ENCODE data around the gene MOGAT1.
A peak's percentile ranks its signal among the peaks of the same experiment; 100 is the strongest.

Gene MOGAT1, protein sequence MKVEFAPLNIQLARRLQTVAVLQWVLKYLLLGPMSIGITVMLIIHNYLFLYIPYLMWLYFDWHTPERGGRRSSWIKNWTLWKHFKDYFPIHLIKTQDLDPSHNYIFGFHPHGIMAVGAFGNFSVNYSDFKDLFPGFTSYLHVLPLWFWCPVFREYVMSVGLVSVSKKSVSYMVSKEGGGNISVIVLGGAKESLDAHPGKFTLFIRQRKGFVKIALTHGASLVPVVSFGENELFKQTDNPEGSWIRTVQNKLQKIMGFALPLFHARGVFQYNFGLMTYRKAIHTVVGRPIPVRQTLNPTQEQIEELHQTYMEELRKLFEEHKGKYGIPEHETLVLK

DNA sequence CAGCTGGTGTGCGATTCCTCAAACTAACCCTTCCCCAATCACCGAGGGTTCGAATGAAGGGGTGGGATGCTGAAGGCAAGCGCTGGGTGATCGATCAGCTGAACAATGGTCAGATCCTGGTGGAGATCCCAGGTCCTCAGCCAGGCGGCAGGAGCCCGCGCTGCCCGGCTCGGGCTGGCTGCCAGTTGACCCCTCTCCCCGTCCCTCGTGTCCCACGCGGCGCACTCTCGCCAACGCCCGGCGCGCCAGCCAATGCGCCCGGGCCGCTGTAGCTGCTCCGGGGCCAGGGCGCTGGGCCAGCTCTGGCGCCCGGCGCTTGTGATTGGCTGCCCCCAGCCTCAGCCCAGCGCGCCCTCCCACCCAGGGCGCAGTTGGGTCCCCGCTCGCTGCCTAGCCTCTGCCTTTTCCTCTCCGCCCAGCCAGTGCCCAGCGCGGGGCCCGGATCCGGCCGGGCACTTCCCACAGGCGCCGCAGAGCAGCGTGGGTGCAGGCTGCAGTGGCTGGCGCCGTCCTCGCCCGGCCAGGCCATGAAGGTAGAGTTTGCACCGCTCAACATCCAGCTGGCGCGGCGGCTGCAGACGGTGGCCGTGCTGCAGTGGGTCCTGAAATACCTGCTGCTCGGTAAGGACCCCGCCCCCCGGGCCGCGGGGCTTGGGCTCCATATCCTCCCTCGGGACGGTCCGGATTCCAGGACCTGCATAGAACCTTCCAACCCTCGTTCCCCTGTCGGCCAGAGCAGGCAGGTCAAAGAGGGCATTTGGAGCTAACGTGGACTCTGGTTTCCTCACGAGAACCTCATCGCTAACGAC is at the start of gene MOGAT1:
TSS of gene MOGAT1 (plus strand) at position 400 of the 809 bp plus-strand sequence. CDS start at position 528, 128 bp downstream.
- Histone ChIP-seq H3K9me3 (ENCODE audit: insufficient read depth, low read length) (no peaks in the 10 kb centered on the region), H3K27me3 (ENCODE audit: insufficient read depth, insufficient read length) (peaks cover 31% of the 10 kb centered on the region), H3K4me3 (ENCODE audit: insufficient read length, low read depth) (peak within 1 kb of the TSS; percentile 54), H3K9ac (ENCODE audit: insufficient read length, low read depth) (peak within 1 kb of the TSS; percentile 74), H3K36me3 (ENCODE audit: insufficient read depth, insufficient read length, low read length) (no peaks in the 10 kb centered on the region), H3K4me1 (ENCODE audit: insufficient read depth, insufficient read length) (no peaks in the 10 kb centered on the region)
- TF ChIP-seq ZNF274 (IDR thresholded peaks at IDR 0.05; ENCODE audit: low read depth, low read length): no peak
- no peak for TF ChIP-seq YY1 (IDR thresholded peaks at IDR 0.05; ENCODE audit: insufficient read depth, insufficient read length)
- TF ChIP-seq SUZ12 (IDR thresholded peaks at IDR 0.05; ENCODE audit: extremely low read depth, insufficient read depth, insufficient read length): no peak
- peak; percentile 36 for DNase-seq (ENCODE audit: low read depth, low spot score)

DNA sequence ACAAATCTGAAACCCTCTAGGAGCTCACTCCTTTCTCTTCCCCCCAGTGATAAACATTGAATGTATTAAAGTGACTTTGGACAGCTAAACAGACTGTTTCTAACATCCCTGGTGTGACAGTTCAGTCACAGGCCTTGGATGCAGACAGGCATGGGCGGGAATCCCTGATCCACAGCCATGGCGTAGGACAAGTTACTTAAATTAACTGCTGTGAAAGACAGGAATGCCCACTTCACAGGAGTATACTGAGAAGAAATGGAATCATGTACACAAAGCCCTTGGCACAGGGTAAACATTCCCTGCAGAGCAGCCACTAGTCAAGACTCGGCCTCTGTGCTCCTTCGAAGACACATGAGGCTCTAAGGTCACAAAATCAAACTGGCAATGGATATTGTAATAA is 49.6 kb upstream of the MOGAT1 start:
- no peak overlapping the region for H3K9ac ChIP-seq (ENCODE audit: insufficient read length, low read depth)
- no peak overlapping the region for H3K4me3 ChIP-seq (ENCODE audit: insufficient read length, low read depth)
- H3K9me3 ChIP-seq (ENCODE audit: insufficient read depth, low read length): no peaks in the 10 kb centered on the region
- no peak for TF ChIP-seq ZNF274 (IDR thresholded peaks at IDR 0.05; ENCODE audit: low read depth, low read length)
- no peak for TF ChIP-seq YY1 (IDR thresholded peaks at IDR 0.05; ENCODE audit: insufficient read depth, insufficient read length)
- TF ChIP-seq SUZ12 (IDR thresholded peaks at IDR 0.05; ENCODE audit: extremely low read depth, insufficient read depth, insufficient read length): no peak
- H3K36me3 ChIP-seq (ENCODE audit: insufficient read depth, insufficient read length, low read length): peaks cover 84% of the 10 kb centered on the region
- H3K27me3 ChIP-seq (ENCODE audit: insufficient read depth, insufficient read length): no peaks in the 10 kb centered on the region
- H3K4me1 ChIP-seq (ENCODE audit: insufficient read depth, insufficient read length): no peaks in the 10 kb centered on the region
- no peak for DNase-seq (ENCODE audit: low read depth, low spot score)

DNA sequence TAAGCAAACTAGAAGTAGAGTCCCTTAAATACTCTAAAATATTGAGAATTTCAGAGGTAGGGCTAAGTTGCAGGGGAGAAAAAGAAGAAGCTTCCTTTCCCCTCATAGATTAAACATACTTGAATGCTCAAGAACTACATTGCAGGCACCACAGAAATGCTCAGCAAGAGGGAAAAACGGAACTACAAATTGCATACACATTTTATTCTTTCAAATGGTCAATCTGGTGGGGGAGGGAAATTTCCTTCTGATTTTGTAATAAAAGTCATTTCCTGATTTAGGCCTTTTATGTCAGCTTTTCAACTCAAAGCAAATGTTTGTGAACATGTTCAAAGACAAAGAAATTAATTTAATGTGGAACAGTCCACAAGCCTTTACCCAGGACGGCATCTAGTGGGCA is 48.5 kb upstream of the MOGAT1 start:
- DNase-seq (ENCODE audit: low read depth, low spot score): no peak
- Histone ChIP-seq H3K4me1 (ENCODE audit: insufficient read depth, insufficient read length) (no peaks in the 10 kb centered on the region), H3K4me3 (ENCODE audit: insufficient read length, low read depth) (no peak overlapping the region), H3K9me3 (ENCODE audit: insufficient read depth, low read length) (no peaks in the 10 kb centered on the region), H3K9ac (ENCODE audit: insufficient read length, low read depth) (no peak overlapping the region), H3K36me3 (ENCODE audit: insufficient read depth, insufficient read length, low read length) (peaks cover 84% of the 10 kb centered on the region), H3K27me3 (ENCODE audit: insufficient read depth, insufficient read length) (no peaks in the 10 kb centered on the region)
- TF ChIP-seq ZNF274 (IDR thresholded peaks at IDR 0.05; ENCODE audit: low read depth, low read length): no peak
- no peak for TF ChIP-seq SUZ12 (IDR thresholded peaks at IDR 0.05; ENCODE audit: extremely low read depth, insufficient read depth, insufficient read length)
- TF ChIP-seq YY1 (IDR thresholded peaks at IDR 0.05; ENCODE audit: insufficient read depth, insufficient read length): no peak

DNA sequence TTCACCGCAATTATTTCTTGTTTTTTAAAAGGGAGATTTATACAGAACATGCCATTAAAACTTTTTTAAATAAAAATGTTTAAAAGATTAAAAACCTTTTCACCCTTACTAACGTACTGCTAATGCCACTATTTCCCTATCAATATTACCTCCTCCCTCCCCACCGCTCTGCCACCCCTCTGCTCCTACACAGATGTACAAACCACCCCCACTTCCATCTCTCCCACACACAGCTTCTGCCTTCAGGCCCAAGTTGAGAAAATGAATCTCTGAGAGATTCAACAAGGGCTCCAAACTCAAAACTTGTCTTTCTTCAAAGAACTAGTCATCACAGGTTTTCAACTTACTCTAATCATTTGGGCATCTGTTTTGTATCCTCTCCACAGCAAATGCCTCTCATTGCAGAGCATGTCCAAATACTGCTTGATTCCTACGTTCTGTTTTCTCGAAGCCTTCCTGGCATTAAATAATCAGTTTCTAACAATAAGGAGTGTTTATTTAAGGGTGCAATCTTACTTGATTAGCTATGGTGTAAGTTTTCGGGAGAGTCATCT is 47.6 kb upstream of the MOGAT1 start:
- no peak overlapping the region for H3K4me3 ChIP-seq (ENCODE audit: insufficient read length, low read depth)
- DNase-seq (ENCODE audit: low read depth, low spot score): no peak
- TF ChIP-seq SUZ12 (IDR thresholded peaks at IDR 0.05; ENCODE audit: extremely low read depth, insufficient read depth, insufficient read length): no peak
- TF ChIP-seq ZNF274 (IDR thresholded peaks at IDR 0.05; ENCODE audit: low read depth, low read length): no peak
- TF ChIP-seq YY1 (IDR thresholded peaks at IDR 0.05; ENCODE audit: insufficient read depth, insufficient read length): no peak
- H3K9me3 ChIP-seq (ENCODE audit: insufficient read depth, low read length): no peaks in the 10 kb centered on the region
- no peaks in the 10 kb centered on the region for H3K27me3 ChIP-seq (ENCODE audit: insufficient read depth, insufficient read length)
- peaks cover 82% of the 10 kb centered on the region for H3K36me3 ChIP-seq (ENCODE audit: insufficient read depth, insufficient read length, low read length)
- H3K9ac ChIP-seq (ENCODE audit: insufficient read length, low read depth): no peak overlapping the region
- no peaks in the 10 kb centered on the region for H3K4me1 ChIP-seq (ENCODE audit: insufficient read depth, insufficient read length)

DNA sequence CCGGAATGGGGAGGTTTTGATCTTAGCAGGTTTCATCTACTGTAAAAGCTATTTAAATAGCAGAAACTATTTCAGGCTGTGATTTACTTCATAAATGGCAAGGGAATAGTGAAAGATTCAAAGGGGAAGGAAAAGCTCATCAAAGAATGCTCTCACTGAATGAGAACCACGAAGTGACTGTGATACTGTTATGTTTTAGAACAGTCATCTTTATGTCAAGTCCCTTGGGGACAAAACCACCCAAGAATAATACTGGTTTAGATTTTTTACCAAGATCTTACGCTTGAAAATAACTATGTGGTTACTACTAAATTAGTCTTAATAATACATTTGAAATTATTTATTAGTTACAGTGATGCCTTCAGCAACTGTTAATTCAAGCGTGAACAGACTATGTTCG is 43.7 kb upstream of the MOGAT1 start:
- Histone ChIP-seq H3K4me1 (ENCODE audit: insufficient read depth, insufficient read length) (no peaks in the 10 kb centered on the region), H3K4me3 (ENCODE audit: insufficient read length, low read depth) (no peak overlapping the region), H3K9me3 (ENCODE audit: insufficient read depth, low read length) (no peaks in the 10 kb centered on the region), H3K36me3 (ENCODE audit: insufficient read depth, insufficient read length, low read length) (peaks cover 91% of the 10 kb centered on the region), H3K27me3 (ENCODE audit: insufficient read depth, insufficient read length) (no peaks in the 10 kb centered on the region), H3K9ac (ENCODE audit: insufficient read length, low read depth) (no peak overlapping the region)
- no peak for TF ChIP-seq ZNF274 (IDR thresholded peaks at IDR 0.05; ENCODE audit: low read depth, low read length)
- DNase-seq (ENCODE audit: low read depth, low spot score): no peak

DNA sequence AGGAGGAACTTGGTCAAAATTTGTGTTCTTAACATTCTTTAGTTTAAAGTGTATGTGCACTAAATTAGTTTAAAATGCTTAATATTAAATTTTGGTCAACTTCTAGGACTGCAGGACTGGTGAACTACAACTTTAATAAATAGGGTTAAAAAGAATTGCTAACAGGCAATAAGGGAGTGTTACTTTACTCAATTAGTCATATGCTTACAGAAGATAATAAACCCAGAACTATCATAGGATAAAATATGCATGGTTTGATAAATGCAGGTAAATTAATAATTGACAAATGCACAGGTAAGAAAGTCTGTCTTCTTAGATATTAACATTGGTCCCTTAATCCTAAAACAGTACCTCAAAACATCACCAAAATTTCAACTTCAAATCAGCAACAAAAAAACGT is 36.2 kb upstream of the MOGAT1 start:
- Histone ChIP-seq H3K36me3 (ENCODE audit: insufficient read depth, insufficient read length, low read length) (peaks cover 91% of the 10 kb centered on the region), H3K9ac (ENCODE audit: insufficient read length, low read depth) (no peak overlapping the region), H3K4me1 (ENCODE audit: insufficient read depth, insufficient read length) (no peaks in the 10 kb centered on the region), H3K27me3 (ENCODE audit: insufficient read depth, insufficient read length) (no peaks in the 10 kb centered on the region), H3K9me3 (ENCODE audit: insufficient read depth, low read length) (no peaks in the 10 kb centered on the region), H3K4me3 (ENCODE audit: insufficient read length, low read depth) (no peak overlapping the region)
- DNase-seq (ENCODE audit: low read depth, low spot score): no peak
- TF ChIP-seq ZNF274 (IDR thresholded peaks at IDR 0.05; ENCODE audit: low read depth, low read length) (no peak), SUZ12 (IDR thresholded peaks at IDR 0.05; ENCODE audit: extremely low read depth, insufficient read depth, insufficient read length) (no peak), YY1 (IDR thresholded peaks at IDR 0.05; ENCODE audit: insufficient read depth, insufficient read length) (no peak)

DNA sequence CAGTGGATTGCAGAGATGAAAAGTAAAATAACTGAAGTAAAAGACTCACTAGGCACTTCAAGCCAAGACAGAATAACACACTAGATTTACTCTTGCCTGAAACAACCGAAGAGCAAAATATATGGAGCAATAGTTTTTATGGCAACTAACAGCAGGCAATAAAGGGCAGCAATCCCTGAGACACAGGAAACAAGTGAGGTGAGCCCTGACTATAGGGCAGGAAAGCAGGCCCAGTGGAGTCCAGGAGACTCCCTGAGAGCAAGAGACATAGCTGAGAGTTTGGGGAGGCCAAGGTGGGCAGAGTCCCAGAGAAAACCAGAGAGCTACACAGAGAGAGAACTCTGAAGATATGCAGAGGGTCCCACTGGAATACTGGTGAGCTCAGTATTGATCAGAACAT is 34.4 kb upstream of the MOGAT1 start:
- TF ChIP-seq YY1 (IDR thresholded peaks at IDR 0.05; ENCODE audit: insufficient read depth, insufficient read length) (no peak), ZNF274 (IDR thresholded peaks at IDR 0.05; ENCODE audit: low read depth, low read length) (no peak), SUZ12 (IDR thresholded peaks at IDR 0.05; ENCODE audit: extremely low read depth, insufficient read depth, insufficient read length) (no peak)
- no peak for DNase-seq (ENCODE audit: low read depth, low spot score)
- H3K9me3 ChIP-seq (ENCODE audit: insufficient read depth, low read length): no peaks in the 10 kb centered on the region
- H3K4me1 ChIP-seq (ENCODE audit: insufficient read depth, insufficient read length): no peaks in the 10 kb centered on the region
- H3K36me3 ChIP-seq (ENCODE audit: insufficient read depth, insufficient read length, low read length): peaks cover 90% of the 10 kb centered on the region
- no peak overlapping the region for H3K9ac ChIP-seq (ENCODE audit: insufficient read length, low read depth)
- no peak overlapping the region for H3K4me3 ChIP-seq (ENCODE audit: insufficient read length, low read depth)
- H3K27me3 ChIP-seq (ENCODE audit: insufficient read depth, insufficient read length): no peaks in the 10 kb centered on the region

All from NT2/D1 (cell line).